Measurements from ENCODE around the gene NKX2-3. TPM values are rescaled to one million over a fixed set of nuclear protein-coding genes. Genes with fewer than 3 reads are reported as not detected.

Gene NKX2-3
- 10 to 100 TPM in 2 of 4 donors, 1 to 10 TPM in 1, under 1 TPM in 1; 0.67 to 17.4 (median 11.0) TPM for polyA plus RNA-seq
- long read RNA-seq, donor 1, transcript NKX2-3-201 (2 exons, 2,097 nt) = major isoform, 5 of 7 reads
- long read RNA-seq, donor 1, partial matches to known transcripts = 0 of 7 reads
- long read RNA-seq, donor 1, other reads (novel, unspliced or antisense) = 0 of 7 reads
- long read RNA-seq, donor 2 = 0 reads
- long read RNA-seq, donor 3, partial matches to known transcripts = 0 of 3 reads
- long read RNA-seq, donor 3, other reads (novel, unspliced or antisense) = 0 of 3 reads
- long read RNA-seq, donor 4 = 0 reads
- long read RNA-seq, donor 5, partial matches to known transcripts = 0 of 3 reads
- long read RNA-seq, donor 5, other reads (novel, unspliced or antisense) = 0 of 3 reads
- long read RNA-seq, donor 6, partial matches to known transcripts = 7 of 9 reads
- long read RNA-seq, donor 6, other reads (novel, unspliced or antisense) = 0 of 9 reads
- long read RNA-seq, donor 7 = 0 reads
- long read RNA-seq, donor 8 = 0 reads
- long read RNA-seq, donor 9, partial matches to known transcripts = 0 of 1 reads
- long read RNA-seq, donor 9, other reads (novel, unspliced or antisense) = 0 of 1 reads
- long read RNA-seq, donor 10, partial matches to known transcripts = 11 of 16 reads
- long read RNA-seq, donor 10, other reads (novel, unspliced or antisense) = 0 of 16 reads

DNA sequence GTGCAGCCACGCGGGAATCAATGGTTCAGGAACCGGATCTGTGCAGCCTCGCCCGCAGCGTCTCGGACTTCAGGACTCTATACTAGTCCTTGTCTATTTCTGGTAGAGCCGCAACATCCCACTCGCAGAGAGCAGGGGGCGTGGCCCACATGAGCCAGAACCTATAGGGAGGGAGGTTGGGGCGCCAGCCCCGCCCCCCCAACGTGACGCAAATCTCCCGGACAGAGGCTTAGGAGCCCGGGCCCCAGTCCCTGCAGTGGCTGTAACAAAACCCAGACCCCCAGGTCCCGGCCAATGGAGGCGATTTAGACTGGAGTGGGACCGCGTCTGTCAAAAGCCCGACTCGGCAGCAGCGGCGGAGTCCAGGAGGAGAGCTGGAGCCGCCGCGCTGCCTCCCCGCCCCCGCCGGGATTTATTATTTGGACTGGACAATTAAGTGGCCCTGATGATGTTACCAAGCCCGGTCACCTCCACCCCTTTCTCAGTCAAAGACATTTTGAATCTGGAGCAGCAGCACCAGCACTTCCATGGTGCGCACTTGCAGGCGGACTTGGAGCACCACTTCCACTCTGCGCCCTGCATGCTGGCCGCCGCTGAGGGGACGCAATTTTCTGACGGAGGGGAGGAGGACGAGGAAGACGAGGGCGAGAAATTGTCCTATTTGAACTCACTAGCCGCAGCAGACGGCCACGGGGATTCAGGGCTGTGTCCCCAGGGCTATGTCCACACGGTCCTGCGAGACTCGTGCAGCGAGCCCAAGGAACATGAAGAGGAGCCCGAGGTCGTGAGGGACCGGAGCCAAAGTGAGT is at the start of gene NKX2-3:
TSS of gene NKX2-3 (plus strand) at position 256 of the 809 bp plus-strand sequence. CDS start at position 446, 190 bp downstream.
- Histone ChIP-seq H3K27me3 (ENCODE audit: control insufficient read depth in 3 of 3, insufficient read depth in 3 of 3, low read length in 3 of 3) (peaks cover 28 to 95% (median 41%) of the 10 kb centered on the region in 3 donors), H3K4me1 (ENCODE audit: control insufficient read depth in 3 of 3, insufficient read depth in 2 of 3, low read depth in 1 of 3, low read length in 2 of 3) (peaks cover 0 to 6% (median 0%) of the 10 kb centered on the region in 3 donors), H3K9me3 (ENCODE audit: control insufficient read depth in 2 of 2, insufficient read depth in 1 of 2, low read depth in 1 of 2, low read length in 1 of 2) (peaks cover 0 to 4% of the 10 kb centered on the region in 2 donors), H3K27ac (ENCODE audit: low read depth in 1 of 3, low read length in 2 of 3) (peak within 1 kb of the TSS; percentile 49 to 89 (median 77)), H3K4me3 (ENCODE audit: low read depth in 1 of 3, low read length in 3 of 3) (peak within 1 kb of the TSS; percentile 18 to 75 (median 39)), H3K36me3 (ENCODE audit: control insufficient read depth in 3 of 3, insufficient read depth in 2 of 3, low read depth in 1 of 3, low read length in 3 of 3) (peaks cover 0 to 18% (median 0%) of the 10 kb centered on the region in 3 donors)
- peak; percentile 42 to 79 for DNase-seq
- no peak for FAIRE-seq
- 2 to 9% (median 3%) methylated on average over 50 to 51 of the region's 51 CpGs for WGBS, 3 donors

DNA sequence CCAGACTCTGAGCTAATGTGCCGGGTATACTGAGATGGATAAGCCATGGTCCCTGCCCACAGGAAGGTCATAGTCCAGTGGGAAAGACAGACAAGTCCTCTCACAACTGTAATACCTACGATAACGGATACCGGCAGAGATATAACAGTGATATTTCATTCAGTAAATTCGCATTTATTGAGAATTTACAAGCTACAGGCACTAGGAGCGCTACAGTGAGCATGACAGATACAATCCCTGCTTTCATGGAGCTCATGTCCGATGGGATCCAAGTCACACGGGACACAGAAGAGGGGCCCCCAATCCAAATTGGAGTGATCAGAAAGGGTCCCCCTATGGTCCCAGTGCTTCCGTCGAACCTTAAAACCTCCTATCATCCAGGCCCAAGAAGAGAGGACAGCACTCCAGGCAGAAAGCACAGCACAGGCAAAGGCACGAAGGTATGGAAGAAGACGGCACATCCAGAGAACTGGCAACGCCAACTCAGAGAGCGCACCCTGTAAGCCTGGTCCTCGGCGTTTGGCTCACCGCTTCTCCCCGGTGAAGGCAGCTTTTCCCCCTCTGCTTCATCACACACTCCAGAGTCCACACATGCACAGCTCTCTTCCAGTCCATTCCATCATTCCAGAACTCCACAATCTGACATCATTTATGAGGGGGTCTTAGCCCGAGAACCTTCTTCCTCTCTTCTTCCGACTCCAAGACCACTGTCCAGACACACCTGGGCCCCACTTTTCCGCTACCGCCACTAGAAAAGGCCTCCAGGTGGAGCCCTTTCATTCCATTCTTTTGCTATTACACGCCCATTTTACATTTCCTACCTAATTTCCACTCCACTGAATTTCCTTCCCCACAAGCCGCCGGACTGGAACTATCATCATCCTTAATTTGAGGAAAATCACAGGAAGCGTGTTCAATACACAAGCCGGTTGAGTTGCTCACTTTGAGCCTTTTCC is 47.8 kb upstream of the NKX2-3 start:
- 61 to 74% (median 71%) methylated on average over 27 of the region's 27 CpGs for WGBS, 3 donors
- Histone ChIP-seq H3K27me3 (ENCODE audit: control insufficient read depth in 3 of 3, insufficient read depth in 3 of 3, low read length in 3 of 3) (peaks cover 0 to 17% (median 0%) of the 10 kb centered on the region in 3 donors), H3K27ac (ENCODE audit: low read depth in 1 of 3, low read length in 2 of 3) (no peak overlapping the region), H3K36me3 (ENCODE audit: control insufficient read depth in 3 of 3, insufficient read depth in 2 of 3, low read depth in 1 of 3, low read length in 3 of 3) (no peaks in the 10 kb centered on the region), H3K9me3 (ENCODE audit: control insufficient read depth in 2 of 2, insufficient read depth in 1 of 2, low read depth in 1 of 2, low read length in 1 of 2) (no peaks in the 10 kb centered on the region), H3K4me1 (ENCODE audit: control insufficient read depth in 3 of 3, insufficient read depth in 2 of 3, low read depth in 1 of 3, low read length in 2 of 3) (no peaks in the 10 kb centered on the region), H3K4me3 (ENCODE audit: low read depth in 1 of 3, low read length in 3 of 3) (no peak overlapping the region)
- FAIRE-seq (no peak), DNase-seq (peak in 1 of 2 donors; percentile 17)

DNA sequence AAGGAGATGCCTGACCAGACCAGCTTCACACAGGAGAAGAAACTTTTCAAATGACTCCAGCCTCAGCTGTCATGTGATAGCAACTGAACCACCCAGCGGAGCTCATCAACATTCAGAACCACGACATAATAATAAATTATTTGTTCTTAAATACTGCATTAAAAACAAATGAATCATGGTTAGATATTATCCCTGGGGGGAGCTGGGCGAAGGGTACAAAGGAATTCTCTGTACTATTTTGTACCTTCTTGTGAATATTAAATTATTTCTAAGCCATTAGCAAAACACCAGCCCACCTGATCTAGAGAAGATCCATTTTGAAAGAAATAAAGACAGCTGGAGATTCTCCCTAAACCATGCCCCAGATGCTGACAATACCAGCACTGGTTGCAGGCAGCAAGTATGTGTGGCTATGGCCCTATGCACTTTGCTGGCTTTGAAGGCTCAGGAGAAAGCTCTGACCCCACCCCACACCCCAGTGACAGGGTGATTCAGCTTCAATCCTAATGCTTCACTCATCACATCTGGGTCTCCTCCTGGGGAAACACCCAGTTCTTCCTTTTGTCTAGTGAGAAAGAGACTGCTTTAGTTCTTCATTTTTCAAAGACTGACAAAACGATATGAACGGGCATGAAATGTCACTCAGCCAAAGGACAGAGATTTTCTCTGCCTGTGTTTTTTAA is 45.5 kb upstream of the NKX2-3 start:
- Histone ChIP-seq H3K4me3 (ENCODE audit: low read depth in 1 of 3, low read length in 3 of 3) (no peak overlapping the region), H3K9me3 (ENCODE audit: control insufficient read depth in 2 of 2, insufficient read depth in 1 of 2, low read depth in 1 of 2, low read length in 1 of 2) (no peaks in the 10 kb centered on the region), H3K4me1 (ENCODE audit: control insufficient read depth in 3 of 3, insufficient read depth in 2 of 3, low read depth in 1 of 3, low read length in 2 of 3) (no peaks in the 10 kb centered on the region), H3K27me3 (ENCODE audit: control insufficient read depth in 3 of 3, insufficient read depth in 3 of 3, low read length in 3 of 3) (peaks cover 0 to 17% (median 0%) of the 10 kb centered on the region in 3 donors), H3K27ac (ENCODE audit: low read depth in 1 of 3, low read length in 2 of 3) (no peak overlapping the region), H3K36me3 (ENCODE audit: control insufficient read depth in 3 of 3, insufficient read depth in 2 of 3, low read depth in 1 of 3, low read length in 3 of 3) (no peaks in the 10 kb centered on the region)
- DNase-seq = no peak
- 77 to 82% (median 80%) methylated on average over 5 of the region's 5 CpGs for WGBS, 3 donors
- no peak for FAIRE-seq

DNA sequence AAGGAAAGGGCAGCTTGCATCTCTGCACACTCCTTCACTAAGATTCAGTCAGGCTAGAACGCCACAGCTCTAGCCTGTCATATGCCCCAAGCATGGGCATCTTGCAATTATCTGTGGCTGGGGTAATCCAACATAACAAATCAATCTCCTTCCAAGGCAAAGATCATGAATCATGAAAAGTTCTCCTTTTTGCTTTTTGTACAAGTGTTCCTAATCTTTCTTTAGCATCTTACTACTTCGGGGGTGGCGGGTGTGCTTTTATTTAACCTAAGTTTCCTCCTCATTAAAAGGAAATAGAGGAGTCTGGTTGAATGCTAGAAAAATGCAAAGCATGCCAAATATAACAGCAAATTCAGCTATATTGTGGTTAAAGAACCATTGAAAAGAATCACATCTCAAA is 43.5 kb upstream of the NKX2-3 start:
- H3K27ac ChIP-seq (ENCODE audit: low read depth in 1 of 3, low read length in 2 of 3) = no peak overlapping the region
- H3K4me1 ChIP-seq (ENCODE audit: control insufficient read depth in 3 of 3, insufficient read depth in 2 of 3, low read depth in 1 of 3, low read length in 2 of 3) = no peaks in the 10 kb centered on the region
- H3K36me3 ChIP-seq (ENCODE audit: control insufficient read depth in 3 of 3, insufficient read depth in 2 of 3, low read depth in 1 of 3, low read length in 3 of 3) = no peaks in the 10 kb centered on the region
- H3K27me3 ChIP-seq (ENCODE audit: control insufficient read depth in 3 of 3, insufficient read depth in 3 of 3, low read length in 3 of 3) = peaks cover 0 to 14% (median 0%) of the 10 kb centered on the region in 3 donors
- no peaks in the 10 kb centered on the region for H3K9me3 ChIP-seq (ENCODE audit: control insufficient read depth in 2 of 2, insufficient read depth in 1 of 2, low read depth in 1 of 2, low read length in 1 of 2)
- H3K4me3 ChIP-seq (ENCODE audit: low read depth in 1 of 3, low read length in 3 of 3) = no peak overlapping the region
- FAIRE-seq (no peak), DNase-seq (no peak)
- 49 to 68% (median 60%) methylated on average over 3 of the region's 3 CpGs for WGBS, 3 donors

DNA sequence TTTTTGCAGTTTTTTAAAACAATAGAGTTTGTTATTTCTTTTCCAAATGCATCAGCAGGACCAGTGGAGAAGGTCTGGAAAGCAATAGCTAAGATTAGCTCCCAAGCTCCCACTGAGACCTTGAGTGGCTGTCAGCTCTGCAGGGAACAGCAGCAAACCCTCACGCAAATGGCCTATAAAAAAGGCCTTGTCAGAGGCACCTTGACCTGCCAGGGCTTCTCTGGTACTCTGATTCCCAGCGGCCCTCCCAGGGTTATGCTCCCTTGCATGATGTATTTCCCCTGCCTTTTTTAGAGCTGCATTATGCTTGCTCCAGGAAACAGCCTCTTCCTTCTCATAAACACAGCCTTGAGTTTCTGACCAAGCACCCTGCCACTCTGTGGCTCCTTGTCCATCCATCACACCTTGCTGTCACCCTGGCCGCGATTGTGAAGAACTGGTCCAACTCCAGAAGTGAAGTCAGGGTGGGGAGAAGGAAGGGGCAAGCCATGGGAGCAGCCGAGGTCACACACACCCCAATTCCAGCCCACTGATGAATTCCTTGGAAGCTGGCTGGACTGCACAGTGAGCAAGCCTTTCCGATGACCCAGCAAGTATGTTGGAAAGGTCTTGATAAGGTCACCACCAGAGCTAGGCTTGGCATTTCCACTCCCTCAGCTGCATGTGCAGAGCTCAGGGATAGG is 35.3 kb upstream of the NKX2-3 start:
- Histone ChIP-seq H3K27me3 (ENCODE audit: control insufficient read depth in 3 of 3, insufficient read depth in 3 of 3, low read length in 3 of 3) (peaks cover 0 to 9% (median 0%) of the 10 kb centered on the region in 3 donors), H3K4me3 (ENCODE audit: low read depth in 1 of 3, low read length in 3 of 3) (no peak overlapping the region), H3K27ac (ENCODE audit: low read depth in 1 of 3, low read length in 2 of 3) (peak overlapping the region in 1 of 3 donors; percentile 48), H3K4me1 (ENCODE audit: control insufficient read depth in 3 of 3, insufficient read depth in 2 of 3, low read depth in 1 of 3, low read length in 2 of 3) (no peaks in the 10 kb centered on the region), H3K9me3 (ENCODE audit: control insufficient read depth in 2 of 2, insufficient read depth in 1 of 2, low read depth in 1 of 2, low read length in 1 of 2) (peaks cover 0 to 6% of the 10 kb centered on the region in 2 donors), H3K36me3 (ENCODE audit: control insufficient read depth in 3 of 3, insufficient read depth in 2 of 3, low read depth in 1 of 3, low read length in 3 of 3) (no peaks in the 10 kb centered on the region)
- 46 to 66% (median 64%) methylated on average over 6 of the region's 6 CpGs for WGBS, 3 donors
- FAIRE-seq (no peak), DNase-seq (no peak)

DNA sequence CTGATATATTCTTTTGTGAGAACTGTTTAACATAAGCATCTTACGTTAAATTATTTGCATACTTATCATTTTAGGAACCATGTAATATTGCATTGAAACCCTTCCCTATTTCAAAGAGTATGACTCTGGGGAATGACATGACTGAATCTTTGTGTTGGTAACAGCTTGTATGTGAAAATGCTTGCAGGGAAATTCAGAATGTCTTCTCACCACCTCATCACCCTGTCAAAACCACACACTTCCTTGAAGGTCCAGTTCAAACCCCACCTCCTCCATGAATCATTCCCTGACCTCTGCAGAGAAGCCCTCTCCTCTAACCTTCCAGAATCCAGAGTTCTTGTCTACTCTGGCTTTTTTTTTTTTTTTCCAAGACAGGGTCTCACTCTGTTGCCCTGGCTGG is 26.3 kb upstream of the NKX2-3 start:
- H3K27me3 ChIP-seq (ENCODE audit: control insufficient read depth in 3 of 3, insufficient read depth in 3 of 3, low read length in 3 of 3) = peaks cover 0 to 19% (median 0%) of the 10 kb centered on the region in 3 donors
- no peak for DNase-seq
- no peaks in the 10 kb centered on the region for H3K4me1 ChIP-seq (ENCODE audit: control insufficient read depth in 3 of 3, insufficient read depth in 2 of 3, low read depth in 1 of 3, low read length in 2 of 3)
- no peak overlapping the region for H3K27ac ChIP-seq (ENCODE audit: low read depth in 1 of 3, low read length in 2 of 3)
- H3K9me3 ChIP-seq (ENCODE audit: control insufficient read depth in 2 of 2, insufficient read depth in 1 of 2, low read depth in 1 of 2, low read length in 1 of 2) = no peaks in the 10 kb centered on the region
- H3K4me3 ChIP-seq (ENCODE audit: low read depth in 1 of 3, low read length in 3 of 3) = no peak overlapping the region
- WGBS, 3 donors = 77 to 86% (median 86%) methylated on average over 1 of the region's 1 CpG
- H3K36me3 ChIP-seq (ENCODE audit: control insufficient read depth in 3 of 3, insufficient read depth in 2 of 3, low read depth in 1 of 3, low read length in 3 of 3) = no peaks in the 10 kb centered on the region
- FAIRE-seq = no peak

DNA sequence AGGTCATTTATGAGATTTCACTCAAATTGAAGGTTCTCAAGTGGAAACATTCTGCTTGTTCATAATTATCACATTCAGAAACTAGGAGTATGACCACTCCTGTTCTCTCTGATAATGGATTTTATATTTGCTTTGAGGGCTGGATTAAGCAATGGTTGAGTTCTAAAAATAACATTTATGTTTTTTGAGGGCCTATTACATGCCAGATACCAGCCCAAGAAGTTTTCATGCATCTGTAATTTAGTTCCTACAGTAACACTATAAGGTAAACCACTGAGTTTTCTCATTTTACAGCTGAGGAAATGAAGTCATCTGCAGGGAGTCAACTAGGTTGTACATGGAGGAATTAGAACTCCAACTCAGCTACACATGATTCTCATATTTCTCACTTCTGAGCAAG is 25.5 kb upstream of the NKX2-3 start:
- H3K4me1 ChIP-seq (ENCODE audit: control insufficient read depth in 3 of 3, insufficient read depth in 2 of 3, low read depth in 1 of 3, low read length in 2 of 3) = no peaks in the 10 kb centered on the region
- no peak overlapping the region for H3K4me3 ChIP-seq (ENCODE audit: low read depth in 1 of 3, low read length in 3 of 3)
- H3K27ac ChIP-seq (ENCODE audit: low read depth in 1 of 3, low read length in 2 of 3) = no peak overlapping the region
- H3K36me3 ChIP-seq (ENCODE audit: control insufficient read depth in 3 of 3, insufficient read depth in 2 of 3, low read depth in 1 of 3, low read length in 3 of 3) = no peaks in the 10 kb centered on the region
- DNase-seq (no peak), FAIRE-seq (no peak)
- H3K9me3 ChIP-seq (ENCODE audit: control insufficient read depth in 2 of 2, insufficient read depth in 1 of 2, low read depth in 1 of 2, low read length in 1 of 2) = no peaks in the 10 kb centered on the region
- peaks cover 0 to 19% (median 0%) of the 10 kb centered on the region in 3 donors for H3K27me3 ChIP-seq (ENCODE audit: control insufficient read depth in 3 of 3, insufficient read depth in 3 of 3, low read length in 3 of 3)
